Body of pancreas (tissue), 4 donors: ENCODE data around the gene PDCD7. TPM values are rescaled to one million over a fixed set of nuclear protein-coding genes. Genes with fewer than 3 reads are reported as not detected.

Experiments
- ATAC-seq: fragments of 150-250 bp; one replicate; pipeline ENCODE4 v1.9.1; 2016
- DNase-seq, 4 donors: peaks; one replicate each; pipeline ENCODE4 v3.0.0-alpha.2; 2019
- H3K27ac ChIP-seq, 4 donors: fragments of 200-600 bp; sonication (generic); 1 replicate in 3 of 4; 2 replicates in 1 of 4; pipeline versions ENCODE4 v1.5.1 to v1.6.1; 2016 to 2019; ENCODE audit warnings: mild to moderate bottlenecking in 1 of 4, mixed read lengths in 1 of 4, moderate library complexity in 1 of 4
- H3K27me3 ChIP-seq, 2 donors: fragments of 200-600 bp; sonication (generic); one replicate each; pipeline ENCODE4 v1.6.0; 2016; ENCODE audit warnings: mild to moderate bottlenecking in 1 of 2
- H3K36me3 ChIP-seq, 2 donors: fragments of 200-600 bp; sonication (generic); replicated peaks in 1 of 2; 2 replicates each; pipeline ENCODE4 v1.5.1; 2016; ENCODE audit warnings: low read depth in 2 of 2; ENCODE audit not compliant: insufficient read depth in 1 of 2
- H3K4me1 ChIP-seq: fragments of 200-600 bp; sonication (generic); one replicate; pipeline ENCODE4 v1.6.0; 2016
- H3K4me3 ChIP-seq, 2 donors: fragments of 200-600 bp; sonication (generic); 1 replicate in 1 of 2; 2 replicates in 1 of 2; pipeline ENCODE4 v1.5.1; 2016 to 2019
- H3K9me3 ChIP-seq, 3 donors: fragments of 200-600 bp; sonication (generic); 1 replicate in 2 of 3; 2 replicates in 1 of 3; pipeline ENCODE4 v1.5.1; 2016
- POLR2A ChIP-seq, 3 donors: fragments of 450-650 bp; IDR thresholded peaks; one replicate each; pipeline ENCODE4 v1.6.1; 2016; ENCODE audit warnings: antibody characterized with exemption in 3 of 3, mild to moderate bottlenecking in 2 of 3
- WGBS, 2 donors: methylation state at CpG; one replicate each; pipeline ENCODE4 v1.1.5; 2017; 5-methylcytosine and 5-hydroxymethylcytosine counted together
- intact Hi-C: fragments of 100-400 bp; cut with DNase I; formaldehyde crosslinking; loops from one replicate; pipeline ENCODE4 v1.15.1; 2023
- total RNA-seq, 2 donors: library from RNA; depleted of rRNA; stranded (reverse); fragments of >200 nt; gene quantifications; one replicate each; pipeline ENCODE4 v1.1.0, GENCODE V29; 2016
- TF ChIP-seq, protein P1 (sequence below), 7 experiments: fragments of 450-650 bp in 4 of 7; fragments of 200-600 bp in 3 of 7; sonication (generic) in 3 of 7; IDR thresholded peaks; one replicate each; pipeline ENCODE4 v1.5.1; 2016 to 2019; ENCODE audit warnings: antibody characterized with exemption in 7 of 7

The PDCD7 gene
- total RNA-seq, 2 donors from 2014 or later, result 18.2 to 35.6 TPM

DNA sequence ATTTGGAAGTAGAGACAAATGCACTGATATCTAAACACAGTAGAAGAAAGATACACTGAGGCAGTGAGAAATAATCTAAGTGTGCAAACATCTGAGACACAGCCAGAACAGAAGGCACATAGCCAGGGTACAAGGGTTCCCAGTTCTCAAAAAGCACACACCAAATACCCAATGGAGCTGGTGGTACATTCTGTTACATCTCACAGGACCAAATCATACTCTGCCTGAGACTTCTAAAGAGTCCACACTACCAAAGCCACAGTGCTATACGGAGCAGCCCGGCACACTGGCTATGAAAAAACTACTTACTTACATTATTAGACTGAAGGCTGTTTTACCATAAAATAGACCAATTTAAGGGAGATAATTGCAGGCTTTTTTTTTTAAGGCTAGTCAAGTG, 32.3 kb upstream of the PDCD7 start:
- peaks cover 7 to 9% of the 10 kb centered on the region in 2 donors for H3K36me3 ChIP-seq

DNA sequence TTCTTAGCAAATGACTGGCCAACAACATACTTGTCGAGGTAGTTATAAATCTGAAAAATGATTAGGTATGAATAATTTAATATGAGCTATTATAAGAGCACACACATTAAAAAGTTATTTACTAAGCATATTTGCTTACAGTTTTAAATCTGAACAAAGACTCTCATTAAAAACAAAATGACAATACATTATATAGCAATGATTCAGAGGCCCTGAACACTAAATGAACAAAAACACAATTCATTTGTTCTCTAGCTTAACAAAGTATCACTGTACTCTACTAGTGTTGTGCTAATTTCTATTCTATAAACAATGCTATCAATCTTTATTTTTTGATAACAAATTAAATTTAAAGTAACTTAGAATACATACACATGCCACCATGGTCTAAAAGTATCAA, 30.5 kb upstream of the PDCD7 start:
- Histone ChIP-seq H3K9me3 (no peaks in the 10 kb centered on the region), H3K4me3 (no peak overlapping the region), H3K36me3 (peaks cover 7 to 9% of the 10 kb centered on the region in 2 donors), H3K27ac (no peak overlapping the region), H3K27me3 (no peaks in the 10 kb centered on the region), H3K4me1 (no peaks in the 10 kb centered on the region)
- ATAC-seq (no peak), DNase-seq (no peak)
- intact Hi-C loops, result no loop called here
- WGBS, 2 donors, result 41 to 54% methylated on average over 1 of the region's 1 CpG
- no peak for TF ChIP-seq POLR2A (IDR thresholded peaks at IDR 0.05)
- TF ChIP-seq, protein P1, sequence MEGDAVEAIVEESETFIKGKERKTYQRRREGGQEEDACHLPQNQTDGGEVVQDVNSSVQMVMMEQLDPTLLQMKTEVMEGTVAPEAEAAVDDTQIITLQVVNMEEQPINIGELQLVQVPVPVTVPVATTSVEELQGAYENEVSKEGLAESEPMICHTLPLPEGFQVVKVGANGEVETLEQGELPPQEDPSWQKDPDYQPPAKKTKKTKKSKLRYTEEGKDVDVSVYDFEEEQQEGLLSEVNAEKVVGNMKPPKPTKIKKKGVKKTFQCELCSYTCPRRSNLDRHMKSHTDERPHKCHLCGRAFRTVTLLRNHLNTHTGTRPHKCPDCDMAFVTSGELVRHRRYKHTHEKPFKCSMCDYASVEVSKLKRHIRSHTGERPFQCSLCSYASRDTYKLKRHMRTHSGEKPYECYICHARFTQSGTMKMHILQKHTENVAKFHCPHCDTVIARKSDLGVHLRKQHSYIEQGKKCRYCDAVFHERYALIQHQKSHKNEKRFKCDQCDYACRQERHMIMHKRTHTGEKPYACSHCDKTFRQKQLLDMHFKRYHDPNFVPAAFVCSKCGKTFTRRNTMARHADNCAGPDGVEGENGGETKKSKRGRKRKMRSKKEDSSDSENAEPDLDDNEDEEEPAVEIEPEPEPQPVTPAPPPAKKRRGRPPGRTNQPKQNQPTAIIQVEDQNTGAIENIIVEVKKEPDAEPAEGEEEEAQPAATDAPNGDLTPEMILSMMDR (IDR thresholded peaks at IDR 0.05), result no peak

More for the DNA sequence above, 32.3 kb upstream of the PDCD7 start:
- H3K4me1 ChIP-seq, result no peaks in the 10 kb centered on the region
- 91 to 95% methylated on average over 2 of the region's 2 CpGs for WGBS, 2 donors
- no peaks in the 10 kb centered on the region for H3K27me3 ChIP-seq
- no peaks in the 10 kb centered on the region for H3K9me3 ChIP-seq
- ATAC-seq, result no peak
- no peak for TF ChIP-seq POLR2A (IDR thresholded peaks at IDR 0.05)
- TF ChIP-seq, protein P1 (IDR thresholded peaks at IDR 0.05), result no peak
- intact Hi-C loops, result no loop called here
- no peak for DNase-seq
- no peak overlapping the region for H3K4me3 ChIP-seq
- H3K27ac ChIP-seq, result no peak overlapping the region

DNA sequence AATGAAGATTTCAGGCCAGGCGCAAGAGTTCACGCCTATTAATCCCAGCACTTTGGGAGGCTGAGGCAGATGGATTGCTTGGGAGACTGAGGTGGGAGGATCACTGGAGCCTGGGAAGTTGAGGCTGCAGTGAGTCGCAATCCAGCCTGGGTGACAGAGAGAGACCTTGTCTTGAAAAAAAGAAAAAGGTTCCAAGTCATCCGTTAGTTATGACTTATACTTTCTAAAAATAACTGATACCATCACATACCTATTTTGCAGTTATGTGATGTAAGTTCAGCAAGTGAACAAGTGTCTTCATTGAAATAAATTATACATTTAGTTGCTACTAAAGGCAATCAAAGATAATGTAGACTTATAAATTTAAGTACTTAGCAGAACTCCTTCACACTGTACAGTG, 29.4 kb upstream of the PDCD7 start:
- TF ChIP-seq POLR2A (IDR thresholded peaks at IDR 0.05), result no peak
- TF ChIP-seq, protein P1 (IDR thresholded peaks at IDR 0.05), result no peak
- 84% methylated on average over 4 of the region's 4 CpGs for WGBS, 2 donors

DNA sequence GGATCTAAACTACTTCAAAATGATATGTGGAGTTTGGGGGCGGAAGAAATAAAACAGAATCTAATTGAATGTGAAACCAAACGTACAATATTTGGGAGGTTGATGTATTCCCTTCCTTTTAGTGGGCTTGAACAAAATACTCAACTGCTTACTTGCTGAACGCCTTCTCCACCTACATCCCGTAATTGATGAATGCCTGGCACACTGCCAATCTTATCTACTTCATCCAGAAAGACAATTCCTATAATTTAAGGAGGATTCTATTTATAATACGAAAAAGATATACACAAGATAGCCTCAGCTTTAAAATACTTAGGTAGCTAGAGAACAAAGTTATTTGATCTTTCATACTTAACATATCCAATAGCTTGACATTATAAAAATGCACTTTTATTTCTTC, 23.1 kb upstream of the PDCD7 start:
- no peak for DNase-seq
- no peak overlapping the region for H3K27ac ChIP-seq
- no peaks in the 10 kb centered on the region for H3K27me3 ChIP-seq
- H3K4me3 ChIP-seq, result no peak overlapping the region
- H3K4me1 ChIP-seq, result no peaks in the 10 kb centered on the region
- WGBS, 2 donors, result 73 to 74% methylated on average over 5 of the region's 5 CpGs
- ATAC-seq, result no peak
- intact Hi-C loops, result no loop called here
- TF ChIP-seq POLR2A (IDR thresholded peaks at IDR 0.05), result no peak
- TF ChIP-seq, protein P1 (IDR thresholded peaks at IDR 0.05), result no peak
- H3K36me3 ChIP-seq, result peaks cover 6 to 40% of the 10 kb centered on the region in 2 donors
- no peaks in the 10 kb centered on the region for H3K9me3 ChIP-seq

More for the DNA sequence above, 29.4 kb upstream of the PDCD7 start:
- Histone ChIP-seq H3K4me3 (no peak overlapping the region), H3K27me3 (no peaks in the 10 kb centered on the region), H3K27ac (no peak overlapping the region), H3K36me3 (peaks cover 7 to 14% of the 10 kb centered on the region in 2 donors), H3K4me1 (no peaks in the 10 kb centered on the region), H3K9me3 (no peaks in the 10 kb centered on the region)
- ATAC-seq (no peak), DNase-seq (no peak)
- intact Hi-C loops, result no loop called here

DNA sequence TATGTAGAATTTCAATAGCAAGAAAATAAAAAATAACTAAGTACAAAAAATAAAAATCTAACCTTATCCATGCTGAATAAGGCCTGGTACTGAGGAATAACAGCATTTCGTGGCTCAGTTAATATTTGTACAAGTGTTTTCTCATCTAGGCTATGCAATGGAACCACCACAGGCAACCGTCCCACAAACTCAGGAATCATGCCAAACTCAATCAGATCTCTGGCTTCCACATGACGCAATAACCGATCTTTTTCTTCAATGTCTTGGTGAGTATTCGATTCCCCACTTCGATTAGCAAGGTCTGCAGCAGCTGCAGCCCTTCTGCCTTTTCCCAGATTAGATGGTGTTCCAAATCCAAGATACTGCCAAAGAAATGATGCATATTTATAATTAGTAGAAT, 21.1 kb upstream of the PDCD7 start:
- Histone ChIP-seq H3K36me3 (peaks cover 6 to 45% of the 10 kb centered on the region in 2 donors), H3K27ac (no peak overlapping the region), H3K4me1 (no peaks in the 10 kb centered on the region), H3K4me3 (no peak overlapping the region), H3K27me3 (no peaks in the 10 kb centered on the region), H3K9me3 (no peaks in the 10 kb centered on the region)
- ATAC-seq (no peak), DNase-seq (peak in 1 of 4 donors; percentile 10)
- TF ChIP-seq, protein P1 (IDR thresholded peaks at IDR 0.05), result no peak
- TF ChIP-seq POLR2A (IDR thresholded peaks at IDR 0.05), result no peak
- intact Hi-C loops, result no loop called here
- WGBS, 2 donors, result 39 to 44% methylated on average over 6 of the region's 6 CpGs
